ENCODE results near the gene PARK7. TPM values are rescaled to one million over a fixed set of nuclear protein-coding genes. Genes with fewer than 3 reads are reported as not detected.

PARK7 gene
- total RNA-seq, 4 donors from 2014 or later, result 161 to 216 (median 191) TPM

- H3K36me3 ChIP-seq, result peaks cover 0 to 60% (median under 1%) of the 10 kb centered on the region in 3 donors
- H3K9me3 ChIP-seq, result no peaks in the 10 kb centered on the region
- no peak for TF ChIP-seq POLR2A (IDR thresholded peaks at IDR 0.05)
- no peak for TF ChIP-seq EP300 (IDR thresholded peaks at IDR 0.05)
- TF ChIP-seq, protein P1, sequence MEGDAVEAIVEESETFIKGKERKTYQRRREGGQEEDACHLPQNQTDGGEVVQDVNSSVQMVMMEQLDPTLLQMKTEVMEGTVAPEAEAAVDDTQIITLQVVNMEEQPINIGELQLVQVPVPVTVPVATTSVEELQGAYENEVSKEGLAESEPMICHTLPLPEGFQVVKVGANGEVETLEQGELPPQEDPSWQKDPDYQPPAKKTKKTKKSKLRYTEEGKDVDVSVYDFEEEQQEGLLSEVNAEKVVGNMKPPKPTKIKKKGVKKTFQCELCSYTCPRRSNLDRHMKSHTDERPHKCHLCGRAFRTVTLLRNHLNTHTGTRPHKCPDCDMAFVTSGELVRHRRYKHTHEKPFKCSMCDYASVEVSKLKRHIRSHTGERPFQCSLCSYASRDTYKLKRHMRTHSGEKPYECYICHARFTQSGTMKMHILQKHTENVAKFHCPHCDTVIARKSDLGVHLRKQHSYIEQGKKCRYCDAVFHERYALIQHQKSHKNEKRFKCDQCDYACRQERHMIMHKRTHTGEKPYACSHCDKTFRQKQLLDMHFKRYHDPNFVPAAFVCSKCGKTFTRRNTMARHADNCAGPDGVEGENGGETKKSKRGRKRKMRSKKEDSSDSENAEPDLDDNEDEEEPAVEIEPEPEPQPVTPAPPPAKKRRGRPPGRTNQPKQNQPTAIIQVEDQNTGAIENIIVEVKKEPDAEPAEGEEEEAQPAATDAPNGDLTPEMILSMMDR (IDR thresholded peaks at IDR 0.05), result no peak
- DNase-seq (ENCODE audit: low spot score in 2 of 2), result no peak
- H3K4me1 ChIP-seq, result peaks cover 0 to 4% (median 0%) of the 10 kb centered on the region in 4 donors
- no peaks in the 10 kb centered on the region for H3K27me3 ChIP-seq
- H3K27ac ChIP-seq, result no peak overlapping the region
- 93 to 100% methylated on average over 1 of the region's 1 CpG for WGBS, 2 donors
- no peak overlapping the region for H3K4me3 ChIP-seq
These were observed 27.1 kb downstream of the PARK7 start for GRCh38 chr1:7988576-7988975.

- TF ChIP-seq, protein P1 (IDR thresholded peaks at IDR 0.05), result no peak
- TF ChIP-seq EP300 (IDR thresholded peaks at IDR 0.05), result no peak
- TF ChIP-seq POLR2A (IDR thresholded peaks at IDR 0.05), result no peak
- H3K4me1 ChIP-seq, result peaks cover 0 to 4% (median 0%) of the 10 kb centered on the region in 4 donors
- WGBS, 2 donors, result 60 to 63% methylated on average over 2 of the region's 2 CpGs
- no peak overlapping the region for H3K27ac ChIP-seq
- no peak for DNase-seq (ENCODE audit: low spot score in 2 of 2)
- H3K27me3 ChIP-seq, result no peaks in the 10 kb centered on the region
- H3K36me3 ChIP-seq, result peaks cover 0 to 46% (median 0%) of the 10 kb centered on the region in 3 donors
- no peaks in the 10 kb centered on the region for H3K9me3 ChIP-seq
- no peak overlapping the region for H3K4me3 ChIP-seq
These were observed 28.4 kb downstream of the PARK7 start for GRCh38 chr1:7989762-7990428.

DNA sequence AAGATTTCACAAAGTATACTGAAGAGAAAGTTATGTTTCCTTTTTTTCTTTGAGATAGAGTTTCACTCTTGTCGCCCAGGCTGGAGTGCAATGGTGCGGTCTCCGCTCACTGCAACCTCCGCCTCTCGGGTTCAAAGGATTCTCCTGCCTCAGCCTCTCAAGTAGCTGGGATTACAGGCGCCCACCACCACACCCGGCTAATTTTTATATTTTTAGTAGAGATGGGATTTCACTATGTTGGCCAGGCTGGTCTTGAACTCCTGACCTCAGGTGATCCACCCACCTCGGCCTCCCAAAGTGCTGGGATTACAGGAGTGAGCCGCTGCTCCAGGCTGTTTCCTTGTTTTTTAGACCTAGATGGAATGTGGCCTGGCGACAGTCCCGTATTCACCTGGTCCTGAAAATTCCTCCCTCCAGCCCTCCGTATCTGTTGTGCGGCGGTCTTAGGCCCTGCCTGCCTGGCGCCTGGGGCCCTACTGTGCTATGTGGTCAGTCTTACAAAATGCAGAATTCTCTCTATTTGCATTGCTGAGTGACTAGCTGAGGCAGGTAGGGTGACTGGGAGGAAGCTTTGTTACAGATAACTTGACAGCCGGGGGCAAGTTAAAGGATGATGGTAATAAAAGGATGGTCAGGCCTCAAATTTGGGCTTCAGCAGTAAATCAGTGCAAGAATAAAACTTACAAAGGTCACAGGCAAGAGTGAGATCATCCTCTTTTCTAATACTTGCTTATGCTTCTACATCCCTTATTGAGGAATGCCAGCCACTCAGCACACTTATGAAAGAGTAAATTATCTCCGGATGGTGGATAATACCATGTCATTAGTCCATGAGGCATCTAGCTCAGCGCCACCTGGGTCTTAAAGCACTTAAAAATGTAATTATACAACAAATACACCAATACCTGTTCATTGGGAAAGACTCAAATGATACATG lies 30.3 kb downstream of the PARK7 start:
- no peaks in the 10 kb centered on the region for H3K9me3 ChIP-seq
- H3K36me3 ChIP-seq, result peaks cover 0 to 28% (median 0%) of the 10 kb centered on the region in 3 donors
- TF ChIP-seq EP300 (IDR thresholded peaks at IDR 0.05) (no peak), POLR2A (IDR thresholded peaks at IDR 0.05) (no peak)
- TF ChIP-seq, protein P1 (IDR thresholded peaks at IDR 0.05), result no peak
- peaks cover 0 to 4% (median 0%) of the 10 kb centered on the region in 4 donors for H3K4me1 ChIP-seq
- H3K27ac ChIP-seq, result no peak overlapping the region
- DNase-seq (ENCODE audit: low spot score in 2 of 2), result no peak
- WGBS, 2 donors, result 84 to 86% methylated on average over 18 of the region's 18 CpGs
- no peak overlapping the region for H3K4me3 ChIP-seq
- no peaks in the 10 kb centered on the region for H3K27me3 ChIP-seq

DNA sequence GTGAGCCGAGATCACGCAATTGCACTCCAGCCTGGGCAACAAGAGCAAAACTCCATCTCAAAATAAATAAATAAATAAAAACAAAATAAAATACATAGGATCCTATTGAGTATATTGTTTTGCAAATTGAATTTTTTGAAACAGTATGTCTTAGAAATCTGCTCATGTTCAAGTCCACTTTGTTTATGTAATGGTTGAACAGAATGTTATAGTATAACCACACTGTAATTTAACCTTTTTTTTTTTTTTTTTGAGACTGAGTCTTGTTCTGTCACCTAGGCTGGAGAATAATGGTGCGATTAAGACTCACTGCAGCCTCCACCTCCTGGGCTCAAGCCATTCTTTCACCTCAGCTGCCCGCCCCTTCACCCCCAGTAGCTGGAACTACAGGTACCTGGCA lies 31.4 kb downstream of the PARK7 start:
- Histone ChIP-seq H3K27ac (no peak overlapping the region), H3K9me3 (no peaks in the 10 kb centered on the region), H3K4me1 (peaks cover 0 to 4% (median 0%) of the 10 kb centered on the region in 4 donors), H3K27me3 (no peaks in the 10 kb centered on the region), H3K4me3 (no peak overlapping the region), H3K36me3 (peaks cover 0 to 19% (median 0%) of the 10 kb centered on the region in 3 donors)
- no peak for DNase-seq (ENCODE audit: low spot score in 2 of 2)
- WGBS, 2 donors, result 97% methylated on average over 4 of the region's 4 CpGs
- TF ChIP-seq EP300 (IDR thresholded peaks at IDR 0.05) (no peak), POLR2A (IDR thresholded peaks at IDR 0.05) (no peak)
- TF ChIP-seq, protein P1 (IDR thresholded peaks at IDR 0.05), result no peak
